Upper lobe of left lung (tissue), 6 donors: Measurements from ENCODE around the gene CAPN5. TPM values are rescaled to one million over a fixed set of nuclear protein-coding genes. Genes with fewer than 3 reads are reported as not detected.

Experiments used
- ATAC-seq, 2 donors: fragments of 200-7000 bp; cut with Tn5 transposase; one replicate each; pipeline ENCODE4 v1.9.1; 2022; ENCODE audit warnings: mild to moderate bottlenecking in 2 of 2, moderate library complexity in 2 of 2; ENCODE audit not compliant: low FRiP score in 2 of 2
- DNase-seq, 2 donors: peaks; one replicate each; pipeline ENCODE4 v3.0.0-alpha.2; 2019 to 2020
- H3K27ac ChIP-seq, 4 donors: fragments of 200-600 bp; sonication (generic); one replicate each; pipeline ENCODE4 v1.5.1; 2016 to 2019
- H3K27me3 ChIP-seq, 4 donors: fragments of 200-600 bp; sonication (generic); one replicate each; pipeline ENCODE4 v1.5.1; 2017 to 2019
- H3K36me3 ChIP-seq, 4 donors: fragments of 200-600 bp; sonication (generic); one replicate each; pipeline ENCODE4 v1.5.1; 2016 to 2019
- H3K4me1 ChIP-seq, 4 donors: fragments of 200-600 bp; sonication (generic); one replicate each; pipeline ENCODE4 v1.5.1; 2018 to 2019
- H3K4me3 ChIP-seq, 4 donors: fragments of 200-600 bp; sonication (generic); one replicate each; pipeline ENCODE4 v1.5.1; 2017 to 2019; ENCODE audit warnings: mild to moderate bottlenecking in 2 of 4, moderate library complexity in 1 of 4
- H3K9me3 ChIP-seq, 4 donors: fragments of 200-600 bp; sonication (generic); one replicate each; pipeline ENCODE4 v1.5.1; 2018 to 2019
- EP300 ChIP-seq, 4 donors: sonication (generic); formaldehyde crosslinking; IDR thresholded peaks; one replicate each; pipeline ENCODE4 v1.5.1; 2017; ENCODE audit warnings: antibody characterized with exemption in 4 of 4, control low read depth in 2 of 4
- POLR2A ChIP-seq, 4 donors: fragments of 450-650 bp; IDR thresholded peaks; one replicate each; pipeline ENCODE4 v1.5.1; 2016 to 2017; ENCODE audit warnings: antibody characterized with exemption in 4 of 4, mild to moderate bottlenecking in 2 of 4
- POLR2AphosphoS5 ChIP-seq, 2 donors: sonication (generic); formaldehyde crosslinking; IDR thresholded peaks; one replicate each; pipeline ENCODE4 v1.5.1; 2017; ENCODE audit warnings: antibody characterized with exemption in 2 of 2
- WGBS, 2 donors: methylation state at CpG; one replicate each; pipeline ENCODE4 v1.1.5; 2017 to 2018; 5-methylcytosine and 5-hydroxymethylcytosine counted together
- total RNA-seq, 6 donors: library from RNA; depleted of rRNA in 4 of 6; stranded (reverse); fragments of >200 nt in 4 of 6; gene quantifications; one replicate each; pipeline versions ENCODE4 v1.1.0 to v1.2.1, GENCODE V29; 2016 to 2021
- TF ChIP-seq, protein P1 (sequence below), 6 experiments: fragments of 450-650 bp in 4 of 6; fragments of 200-600 bp in 2 of 6; sonication (generic) in 2 of 6; IDR thresholded peaks; one replicate each; pipeline ENCODE4 v1.5.1; 2016 to 2019; ENCODE audit warnings: antibody characterized with exemption in 6 of 6
- donor health status: DM: no; HTN: no; CAD: no; lungs with moderate emphysema.
- donor health status: DM: no; HTN: yes; CAD: no; lungs with severe emphysema.

CAPN5 gene
- total RNA-seq, 6 donors from 2014 or later: 2.6 to 8.4 (median 4.4) TPM

DNA sequence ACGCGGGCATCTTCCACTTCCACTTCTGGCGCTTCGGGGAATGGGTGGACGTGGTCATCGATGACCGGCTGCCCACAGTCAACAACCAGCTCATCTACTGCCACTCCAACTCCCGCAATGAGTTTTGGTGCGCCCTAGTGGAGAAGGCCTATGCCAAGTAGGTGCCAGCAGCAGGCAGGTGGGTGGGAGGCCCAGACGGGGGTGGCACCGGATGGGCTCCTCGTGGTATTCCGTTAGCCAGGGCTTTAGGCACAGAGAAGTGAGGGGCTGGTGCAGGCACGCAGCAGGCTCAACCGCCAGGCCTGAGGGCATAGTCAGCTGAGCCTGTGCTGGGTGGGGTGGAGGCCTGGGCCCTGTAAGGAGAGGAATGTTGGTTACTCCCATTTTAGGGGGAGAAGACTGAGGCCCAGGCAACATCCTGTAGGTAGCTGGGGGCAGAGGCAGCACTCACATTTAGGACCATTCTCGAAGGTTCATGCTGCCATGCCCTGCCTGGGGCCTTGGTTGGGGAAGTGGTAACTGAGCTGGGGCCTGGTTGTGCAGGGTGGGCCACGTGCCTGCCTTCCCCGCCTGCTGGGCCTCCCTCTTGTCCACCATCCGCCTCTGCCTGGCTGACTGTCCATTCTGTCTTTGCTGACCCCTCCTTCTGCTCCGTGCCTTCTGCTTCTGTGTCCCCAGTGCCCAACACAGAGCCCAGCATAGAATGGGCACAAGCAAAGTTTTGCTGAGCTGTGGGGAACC lies 46.0 kb downstream of the CAPN5 start:
- no peak overlapping the region for H3K4me3 ChIP-seq
- TF ChIP-seq EP300 (IDR thresholded peaks at IDR 0.05) (no peak), POLR2A (IDR thresholded peaks at IDR 0.05) (no peak), POLR2AphosphoS5 (IDR thresholded peaks at IDR 0.05) (no peak)
- TF ChIP-seq, protein P1, sequence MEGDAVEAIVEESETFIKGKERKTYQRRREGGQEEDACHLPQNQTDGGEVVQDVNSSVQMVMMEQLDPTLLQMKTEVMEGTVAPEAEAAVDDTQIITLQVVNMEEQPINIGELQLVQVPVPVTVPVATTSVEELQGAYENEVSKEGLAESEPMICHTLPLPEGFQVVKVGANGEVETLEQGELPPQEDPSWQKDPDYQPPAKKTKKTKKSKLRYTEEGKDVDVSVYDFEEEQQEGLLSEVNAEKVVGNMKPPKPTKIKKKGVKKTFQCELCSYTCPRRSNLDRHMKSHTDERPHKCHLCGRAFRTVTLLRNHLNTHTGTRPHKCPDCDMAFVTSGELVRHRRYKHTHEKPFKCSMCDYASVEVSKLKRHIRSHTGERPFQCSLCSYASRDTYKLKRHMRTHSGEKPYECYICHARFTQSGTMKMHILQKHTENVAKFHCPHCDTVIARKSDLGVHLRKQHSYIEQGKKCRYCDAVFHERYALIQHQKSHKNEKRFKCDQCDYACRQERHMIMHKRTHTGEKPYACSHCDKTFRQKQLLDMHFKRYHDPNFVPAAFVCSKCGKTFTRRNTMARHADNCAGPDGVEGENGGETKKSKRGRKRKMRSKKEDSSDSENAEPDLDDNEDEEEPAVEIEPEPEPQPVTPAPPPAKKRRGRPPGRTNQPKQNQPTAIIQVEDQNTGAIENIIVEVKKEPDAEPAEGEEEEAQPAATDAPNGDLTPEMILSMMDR (IDR thresholded peaks at IDR 0.05): no peak
- H3K27ac ChIP-seq: no peak overlapping the region
- 93 to 95% methylated on average over 16 to 20 of the region's 20 CpGs for WGBS, 2 donors
- peaks cover 0 to 4% (median 1%) of the 10 kb centered on the region in 4 donors for H3K4me1 ChIP-seq
- no peaks in the 10 kb centered on the region for H3K9me3 ChIP-seq
- ATAC-seq: no peak
- H3K36me3 ChIP-seq: no peaks in the 10 kb centered on the region
- peak in 1 of 2 donors; percentile 62 for DNase-seq
- H3K27me3 ChIP-seq: no peaks in the 10 kb centered on the region

DNA sequence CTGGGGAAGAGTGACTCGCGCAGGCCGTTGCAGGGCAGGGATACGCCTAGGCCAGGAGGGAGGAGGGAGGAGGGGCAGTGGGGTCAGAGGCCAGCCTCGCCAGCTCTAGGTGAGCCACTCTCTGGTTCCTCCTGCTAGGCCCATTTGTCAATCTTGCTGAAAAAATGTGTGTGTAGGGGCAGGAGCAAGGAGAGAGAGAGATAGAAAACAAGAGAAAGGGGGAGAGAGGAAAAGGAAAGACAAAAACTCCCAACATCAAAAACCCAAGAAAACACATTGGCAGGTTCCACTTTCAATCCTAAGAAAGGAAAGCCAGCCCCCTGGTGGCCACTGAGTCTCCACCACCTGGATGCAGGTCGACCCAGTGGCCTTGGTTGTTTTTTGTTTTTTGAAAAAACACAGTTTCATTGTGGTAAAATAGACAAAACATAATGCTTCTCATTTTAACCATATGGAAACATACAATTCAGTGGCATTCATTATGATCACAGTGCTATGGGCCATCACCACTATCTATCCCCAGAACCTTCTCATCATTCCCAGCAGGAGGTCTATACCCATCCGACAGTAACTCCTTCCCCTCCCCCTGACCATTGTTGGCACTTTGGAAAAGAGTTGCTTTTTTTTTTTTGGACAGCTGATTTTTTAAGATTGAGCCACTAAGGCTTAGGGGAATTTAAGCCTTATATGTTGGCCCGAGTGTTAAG lies 46.8 kb downstream of the CAPN5 start:
- TF ChIP-seq, protein P1 (IDR thresholded peaks at IDR 0.05): peak in 2 of 6 experiments; percentile 6 to 25
- no peak for TF ChIP-seq POLR2AphosphoS5 (IDR thresholded peaks at IDR 0.05)
- WGBS, 2 donors: 69 to 73% methylated on average over 8 of the region's 8 CpGs
- ATAC-seq (no peak), DNase-seq (no peak)
- Histone ChIP-seq H3K9me3 (no peaks in the 10 kb centered on the region), H3K4me1 (no peaks in the 10 kb centered on the region), H3K27me3 (no peaks in the 10 kb centered on the region), H3K36me3 (peaks cover 0 to 6% (median under 1%) of the 10 kb centered on the region in 4 donors), H3K4me3 (no peak overlapping the region), H3K27ac (no peak overlapping the region)

DNA sequence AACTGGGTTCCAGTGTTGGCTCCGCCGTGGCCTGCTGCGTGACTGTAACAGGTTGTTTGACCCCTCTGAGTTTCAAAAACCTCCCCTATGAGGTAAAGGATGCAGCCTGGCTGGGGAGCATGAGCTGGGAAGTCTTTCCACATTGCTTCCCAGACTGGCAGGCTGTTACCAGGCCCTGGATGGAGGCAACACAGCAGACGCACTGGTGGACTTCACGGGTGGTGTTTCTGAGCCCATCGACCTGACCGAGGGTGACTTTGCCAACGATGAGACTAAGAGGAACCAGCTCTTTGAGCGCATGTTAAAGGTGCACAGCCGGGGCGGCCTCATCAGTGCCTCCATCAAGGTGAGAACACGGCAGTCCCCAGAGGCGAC lies 47.3 kb downstream of the CAPN5 start:
- peaks cover 0 to 6% (median 3%) of the 10 kb centered on the region in 4 donors for H3K36me3 ChIP-seq
- ATAC-seq: no peak
- H3K4me3 ChIP-seq: no peak overlapping the region
- no peak for DNase-seq
- 95 to 97% methylated on average over 3 to 13 of the region's 13 CpGs for WGBS, 2 donors
- no peaks in the 10 kb centered on the region for H3K4me1 ChIP-seq
- TF ChIP-seq POLR2AphosphoS5 (IDR thresholded peaks at IDR 0.05) (no peak), POLR2A (IDR thresholded peaks at IDR 0.05) (no peak), EP300 (IDR thresholded peaks at IDR 0.05) (no peak)
- TF ChIP-seq, protein P1 (IDR thresholded peaks at IDR 0.05): no peak
- no peak overlapping the region for H3K27ac ChIP-seq
- no peaks in the 10 kb centered on the region for H3K9me3 ChIP-seq
- H3K27me3 ChIP-seq: no peaks in the 10 kb centered on the region

DNA sequence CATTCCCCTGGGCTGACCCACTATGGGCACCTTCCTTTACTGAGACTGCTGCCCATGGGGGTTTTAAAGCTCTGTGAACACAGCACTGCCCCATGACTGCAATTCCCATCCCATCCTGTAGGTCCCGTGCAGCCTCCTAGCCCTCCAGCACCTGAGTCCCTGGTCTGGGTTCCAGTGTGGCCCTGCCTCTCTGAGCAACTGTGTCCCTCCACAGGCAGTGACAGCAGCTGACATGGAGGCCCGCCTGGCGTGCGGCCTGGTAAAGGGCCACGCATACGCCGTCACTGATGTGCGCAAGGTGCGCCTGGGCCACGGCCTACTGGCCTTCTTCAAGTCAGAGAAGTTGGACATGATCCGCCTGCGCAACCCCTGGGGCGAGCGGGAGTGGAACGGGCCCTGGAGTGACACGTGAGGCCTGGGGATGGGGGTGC lies 48.4 kb downstream of the CAPN5 start:
- Histone ChIP-seq H3K27me3 (no peaks in the 10 kb centered on the region), H3K36me3 (peaks cover 0 to 12% (median 5%) of the 10 kb centered on the region in 4 donors), H3K9me3 (no peaks in the 10 kb centered on the region), H3K4me1 (no peaks in the 10 kb centered on the region), H3K4me3 (no peak overlapping the region), H3K27ac (no peak overlapping the region)
- TF ChIP-seq, protein P1 (IDR thresholded peaks at IDR 0.05): peak in 1 of 6 experiments; percentile 19
- no peak for TF ChIP-seq EP300 (IDR thresholded peaks at IDR 0.05)
- DNase-seq (peak in 1 of 2 donors; percentile 84), ATAC-seq (no peak)
- WGBS, 2 donors: 89 to 97% methylated on average over 13 to 16 of the region's 16 CpGs
